Ureter (tissue), 1 donor: ENCODE results near the gene RAB44. TPM values are rescaled to one million over a fixed set of nuclear protein-coding genes. Genes with fewer than 3 reads are reported as not detected.
"Not testable (repeated sequence)": the region's sequence is repeated elsewhere in the genome, so short reads cannot be mapped to it uniquely, and the experiment has no call there.

Experiments
- DNase-seq: peaks from one replicate; pipeline ENCODE4 v3.0.0-alpha.2; 2020; ENCODE audit warnings: low spot score
- total RNA-seq: library from RNA; stranded (reverse); gene quantifications from one replicate; pipeline ENCODE4 v1.2.4, GENCODE V29; 2023
- donor health status: DM: yes; HTN: yes; CAD: no.

RAB44 gene, protein sequence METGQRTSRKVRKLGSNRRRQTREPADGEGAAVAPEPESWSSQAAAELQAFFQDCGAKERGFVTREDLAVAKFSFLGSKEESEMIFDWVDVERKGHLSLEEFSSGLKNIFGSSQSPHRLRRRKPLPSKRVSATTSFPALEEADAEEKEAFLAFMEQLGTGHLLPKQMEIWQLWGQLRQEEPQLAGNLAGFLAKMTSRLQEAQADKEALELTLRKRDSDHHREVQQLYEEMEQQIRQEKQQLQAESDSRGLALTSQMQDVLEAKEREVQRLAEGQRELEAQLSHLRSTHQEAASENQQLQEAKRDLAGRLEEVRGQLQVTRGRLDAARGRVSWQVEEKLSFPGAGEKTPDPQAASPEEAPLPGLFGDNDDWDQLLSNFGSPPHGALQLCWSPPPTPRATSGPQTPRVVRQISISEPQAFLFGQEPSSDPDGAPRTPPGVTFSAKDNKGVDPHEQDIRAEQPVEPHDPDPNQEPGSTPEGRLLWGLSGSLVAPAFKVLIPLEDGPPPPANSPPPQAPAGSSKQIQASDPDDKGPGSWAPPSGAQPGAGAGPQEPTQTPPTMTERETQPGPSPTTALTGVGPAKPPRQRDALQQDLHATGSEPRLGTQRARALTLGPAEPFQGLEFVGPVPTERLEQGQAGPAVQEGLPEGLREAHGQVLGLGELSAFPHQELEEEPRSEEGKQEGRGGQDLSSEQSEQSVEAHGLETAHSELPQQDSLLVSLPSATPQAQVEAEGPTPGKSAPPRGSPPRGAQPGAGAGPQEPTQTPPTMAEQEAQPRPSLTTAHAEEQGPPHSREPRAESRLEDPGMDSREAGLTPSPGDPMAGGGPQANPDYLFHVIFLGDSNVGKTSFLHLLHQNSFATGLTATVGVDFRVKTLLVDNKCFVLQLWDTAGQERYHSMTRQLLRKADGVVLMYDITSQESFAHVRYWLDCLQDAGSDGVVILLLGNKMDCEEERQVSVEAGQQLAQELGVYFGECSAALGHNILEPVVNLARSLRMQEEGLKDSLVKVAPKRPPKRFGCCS
- 1.0 TPM for total RNA-seq

DNA sequence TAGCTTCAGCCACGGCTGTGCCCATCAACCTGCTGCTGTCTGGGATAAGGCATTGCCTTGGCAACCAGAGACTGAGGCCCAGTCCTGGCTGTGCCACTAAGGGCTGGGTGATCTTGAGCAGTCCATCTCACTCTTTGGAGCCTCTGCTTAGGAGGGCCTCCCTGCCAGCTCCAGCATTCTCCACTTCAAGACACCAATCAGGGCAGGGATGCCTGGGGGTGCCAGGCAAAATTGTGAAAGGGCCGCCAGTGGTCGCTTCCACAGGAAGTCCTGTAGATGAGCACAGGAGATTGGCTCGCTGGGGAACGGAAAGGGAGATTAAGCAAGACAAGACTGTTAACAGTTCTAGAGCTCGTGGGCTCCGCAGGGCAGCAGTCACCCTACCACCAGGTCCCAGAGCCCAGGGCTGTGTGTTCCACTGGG lies at the start of gene RAB44:
Gene RAB44 (plus strand): TSS at position 346 of the 423 bp plus-strand sequence. CDS start 6,410 bp downstream, outside the sequence.
- DNase-seq, result no peak

DNA sequence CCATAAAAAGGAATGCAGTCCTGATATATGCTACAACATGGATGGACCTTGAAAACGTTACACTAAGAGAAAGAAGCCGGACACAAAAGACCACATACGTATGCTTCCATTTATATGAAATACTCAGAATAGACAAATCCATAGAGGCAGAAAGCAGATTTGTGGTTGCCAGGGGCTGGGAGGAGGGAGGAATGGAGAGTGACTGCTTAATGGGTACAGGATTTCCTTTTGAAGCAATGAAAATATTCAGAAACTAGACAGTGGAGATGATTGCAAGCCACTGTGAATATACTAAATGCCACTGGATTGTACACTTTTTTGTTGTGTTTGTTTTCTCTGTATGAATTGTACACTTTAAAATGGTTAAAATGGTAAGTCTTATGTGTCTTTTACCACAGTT lies 48.5 kb upstream of the RAB44 start:
- no peak for DNase-seq

DNA sequence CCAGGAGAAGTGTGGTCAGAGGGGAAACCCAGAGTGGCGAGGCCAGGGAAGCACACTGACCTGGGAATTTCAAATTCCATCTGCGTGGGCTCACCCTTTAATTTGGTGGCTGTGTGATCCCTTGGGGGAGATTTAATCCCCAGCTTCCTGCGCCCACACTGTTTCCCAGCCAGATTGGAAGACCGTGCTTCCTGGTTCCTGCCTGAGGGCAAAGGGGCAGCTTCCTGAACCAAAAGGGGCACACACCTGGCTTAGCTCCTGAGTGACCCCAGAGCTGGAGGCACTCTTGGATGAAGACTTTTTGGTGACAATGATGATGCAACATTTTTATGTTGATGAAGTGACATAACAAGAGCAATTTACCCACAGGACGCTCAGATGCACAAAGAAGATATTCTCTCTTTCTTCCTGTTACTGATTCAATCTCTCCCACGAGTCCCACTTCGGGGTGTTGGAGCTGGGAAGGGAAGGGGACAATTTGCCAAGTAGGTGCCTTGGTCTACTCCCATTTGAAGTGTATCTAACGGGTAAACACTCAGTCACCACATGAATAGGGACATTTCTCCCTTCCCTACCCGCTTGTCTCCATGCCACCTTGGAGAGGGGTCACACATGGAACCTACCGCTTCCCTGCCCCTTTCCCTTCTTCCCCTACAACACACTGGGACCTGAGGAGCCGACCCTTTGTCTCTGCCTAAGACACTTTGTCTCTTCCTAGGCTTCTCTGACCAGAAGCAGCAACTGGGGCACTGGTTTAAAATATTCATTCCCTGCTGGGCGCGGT lies 47.7 kb upstream of the RAB44 start:
- no peak for DNase-seq

DNA sequence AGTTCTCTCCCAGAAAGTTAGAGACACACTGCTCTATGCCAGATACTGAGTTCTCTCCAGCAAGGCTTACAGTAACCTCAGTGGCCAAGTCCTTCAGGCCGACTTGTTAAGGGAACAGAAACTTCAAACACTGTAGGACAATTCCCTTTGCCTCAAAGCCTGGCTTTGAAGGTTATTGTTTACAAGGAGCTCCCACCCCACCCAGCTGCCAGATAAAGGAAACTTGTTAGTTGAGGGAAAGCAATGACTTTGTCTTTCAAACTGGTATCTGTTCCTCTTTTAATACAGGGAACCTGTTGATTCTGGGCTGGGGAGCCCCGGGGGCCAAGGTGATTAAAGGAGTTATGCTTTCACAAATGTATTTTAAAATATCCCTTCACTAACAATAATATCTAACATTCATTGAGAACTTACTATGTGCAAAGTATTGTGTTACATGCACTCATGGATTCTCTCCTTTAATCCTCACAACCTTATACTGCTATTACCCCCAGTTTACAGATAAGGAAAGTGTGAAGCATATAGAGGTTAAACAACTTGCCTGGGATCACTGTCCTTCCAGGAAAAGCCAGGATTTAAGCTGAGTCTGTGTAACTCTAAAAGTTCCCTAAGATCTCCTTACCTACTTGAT lies 46.7 kb upstream of the RAB44 start:
- no peak for DNase-seq

DNA sequence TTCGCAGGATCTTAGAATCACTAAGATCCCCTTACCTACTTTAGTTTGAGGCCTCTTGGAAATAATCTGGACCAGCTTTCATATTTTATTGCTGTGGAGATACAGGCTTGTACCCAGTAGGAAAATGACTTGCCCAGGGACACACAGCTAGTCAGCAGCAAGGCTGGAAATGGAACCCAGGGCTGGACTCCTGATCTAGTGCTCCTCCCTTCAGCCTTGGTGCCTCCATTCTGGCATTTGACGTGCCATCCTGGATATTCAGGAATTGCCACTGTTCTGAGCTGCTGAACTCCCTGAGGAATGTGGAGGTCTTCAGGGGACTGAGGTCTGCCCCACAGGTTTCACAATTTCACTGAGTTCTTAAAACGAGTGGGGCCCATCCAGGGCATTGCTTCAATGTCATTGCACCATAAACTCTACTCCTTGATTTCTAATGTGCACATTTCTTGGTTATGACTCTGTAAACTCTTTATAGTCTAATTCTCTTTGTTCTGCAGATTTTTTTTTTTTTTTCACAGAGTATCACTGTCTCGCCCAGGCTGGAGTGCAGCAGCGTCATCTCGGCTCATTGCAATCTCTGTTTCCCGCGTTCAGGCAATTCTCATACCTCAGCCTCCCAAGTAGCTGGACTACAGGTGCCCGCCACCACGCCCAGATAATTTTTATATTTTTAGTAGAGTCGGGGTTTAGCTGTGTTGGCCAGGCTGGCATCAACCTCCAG lies 45.8 kb upstream of the RAB44 start:
- DNase-seq, result no peak

DNA sequence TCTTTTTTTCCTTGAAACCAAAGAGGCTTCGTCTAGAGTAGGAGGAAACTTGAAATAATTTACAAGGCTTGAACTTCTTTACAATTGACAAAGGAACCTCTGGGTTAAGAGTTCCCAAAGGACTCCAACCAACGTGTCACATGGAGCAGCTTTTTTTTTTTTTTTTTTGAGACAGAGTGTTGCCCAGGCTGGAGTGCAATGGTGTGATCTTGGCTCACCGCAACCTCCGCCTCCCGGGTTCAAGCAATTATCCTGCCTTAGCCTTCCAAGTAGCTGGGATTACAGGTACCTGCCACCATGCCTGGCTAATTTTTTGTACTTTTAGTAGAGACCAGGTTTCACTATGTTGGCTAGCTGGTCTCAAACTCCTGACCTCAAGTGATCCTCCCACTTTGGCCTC lies 43.2 kb upstream of the RAB44 start:
- not testable (repeated sequence) for DNase-seq

DNA sequence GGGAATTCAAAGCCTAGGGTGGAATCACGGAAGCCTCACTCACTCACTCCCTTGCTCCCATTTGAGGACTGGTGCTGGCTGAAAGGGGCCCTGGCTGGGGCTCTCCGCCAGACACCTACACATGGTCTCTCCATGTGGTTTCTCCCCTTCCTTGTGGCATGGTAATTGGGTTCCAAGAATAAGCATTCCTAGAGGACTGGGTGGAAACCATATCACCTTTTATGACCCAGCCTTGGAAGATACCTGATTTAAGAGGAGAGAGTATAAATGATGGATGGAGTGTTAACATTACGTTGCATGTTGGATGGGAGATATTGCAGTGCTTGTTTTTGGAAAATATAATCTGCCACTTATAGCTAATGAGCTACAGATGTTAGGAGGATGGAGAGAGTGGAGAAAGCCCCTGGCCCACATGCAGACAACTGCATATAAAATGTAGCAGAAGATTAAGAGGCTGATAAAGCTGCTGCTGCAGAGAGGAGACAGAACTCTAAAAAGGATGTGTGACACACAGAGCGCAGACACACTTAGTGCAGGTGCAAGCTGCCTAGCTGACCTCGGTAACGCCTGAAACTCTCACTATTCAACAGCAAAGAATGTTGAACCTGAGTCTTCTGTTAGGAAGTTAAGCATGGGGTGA lies 42.4 kb upstream of the RAB44 start:
- DNase-seq, result no peak

DNA sequence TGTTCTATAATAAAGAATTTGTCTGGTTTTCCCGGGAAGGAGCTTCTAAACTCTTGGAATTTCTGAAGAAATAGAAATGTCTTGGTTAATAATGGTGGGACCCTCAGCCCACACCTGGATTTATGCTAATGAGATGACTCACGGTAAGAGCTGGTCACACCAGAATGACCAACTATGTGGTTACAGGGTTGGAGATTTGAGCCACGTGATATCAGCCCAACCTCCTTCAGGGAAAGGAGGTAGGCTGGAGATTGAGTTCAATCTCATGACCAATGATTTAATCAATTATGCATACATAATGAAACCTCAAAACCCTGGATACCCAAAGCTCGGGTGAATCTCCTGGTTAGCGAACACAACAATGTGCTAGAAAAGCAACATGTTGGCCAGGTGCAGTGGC lies 41.2 kb upstream of the RAB44 start:
- no peak for DNase-seq

DNA sequence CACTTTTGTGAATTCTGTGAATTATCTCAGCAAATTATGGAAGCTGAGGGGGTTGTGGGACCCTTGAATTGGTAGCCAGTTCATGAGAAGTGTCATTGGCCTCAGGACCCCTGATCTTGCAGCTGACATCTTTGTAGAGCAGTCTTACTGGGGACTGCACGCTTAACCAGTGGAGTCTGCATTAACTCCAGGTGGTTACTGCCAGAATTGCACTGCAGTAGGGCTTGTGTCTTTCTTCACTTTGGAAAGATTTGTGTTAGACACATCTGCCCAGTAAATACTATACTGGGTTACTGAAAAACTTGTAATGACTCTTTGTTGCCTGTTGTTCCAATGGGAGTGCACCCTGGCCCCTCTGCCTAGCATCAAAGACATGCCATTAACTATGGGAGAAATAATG lies 40.4 kb upstream of the RAB44 start:
- DNase-seq, result no peak

DNA sequence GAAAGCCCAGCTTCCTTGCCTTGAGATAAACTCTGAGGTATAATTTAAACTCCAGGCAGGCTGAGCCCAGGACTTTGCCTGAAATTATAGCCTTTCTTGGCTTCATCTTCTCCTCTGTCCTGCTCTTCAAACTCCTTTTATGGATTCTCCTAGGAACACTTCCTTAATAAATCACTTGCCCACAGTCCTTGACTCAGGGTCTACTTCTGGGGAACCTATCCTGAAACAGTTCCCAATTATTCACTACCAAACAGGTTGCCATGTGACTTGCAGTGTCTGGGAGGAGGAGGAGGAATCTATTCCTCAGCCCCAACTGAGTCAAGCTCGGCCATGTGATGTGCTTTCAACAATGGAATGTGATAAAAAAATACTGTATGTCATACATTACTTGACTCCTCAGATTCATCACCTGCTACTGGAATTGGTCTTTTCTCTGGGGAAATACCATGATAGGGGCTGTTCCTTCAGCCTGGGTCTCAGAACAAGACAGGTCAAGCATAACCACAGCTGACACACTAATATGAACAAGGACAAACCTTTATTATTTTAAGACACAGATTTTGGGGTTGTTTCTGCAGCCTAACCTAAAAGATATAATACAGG lies 39.6 kb upstream of the RAB44 start:
- no peak for DNase-seq

DNA sequence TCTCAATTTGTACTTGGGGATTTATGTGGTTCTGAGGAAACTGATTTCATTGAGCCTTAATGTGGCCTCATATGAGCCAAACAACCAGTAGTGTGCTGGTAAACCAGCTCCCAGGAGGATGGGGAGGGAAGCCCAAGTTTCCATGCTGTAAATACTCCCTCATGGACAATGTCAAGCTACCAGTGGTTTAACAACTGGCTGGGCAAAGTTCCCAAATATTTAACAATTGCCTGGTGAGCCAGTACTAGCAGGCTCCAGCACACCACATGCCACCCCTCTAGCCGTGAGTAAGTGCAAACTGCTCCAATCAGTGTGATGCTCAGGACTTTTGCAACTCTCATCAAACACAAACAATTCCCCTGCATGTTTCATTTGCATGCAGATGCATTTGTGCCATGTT lies 38.4 kb upstream of the RAB44 start:
- DNase-seq, result no peak

DNA sequence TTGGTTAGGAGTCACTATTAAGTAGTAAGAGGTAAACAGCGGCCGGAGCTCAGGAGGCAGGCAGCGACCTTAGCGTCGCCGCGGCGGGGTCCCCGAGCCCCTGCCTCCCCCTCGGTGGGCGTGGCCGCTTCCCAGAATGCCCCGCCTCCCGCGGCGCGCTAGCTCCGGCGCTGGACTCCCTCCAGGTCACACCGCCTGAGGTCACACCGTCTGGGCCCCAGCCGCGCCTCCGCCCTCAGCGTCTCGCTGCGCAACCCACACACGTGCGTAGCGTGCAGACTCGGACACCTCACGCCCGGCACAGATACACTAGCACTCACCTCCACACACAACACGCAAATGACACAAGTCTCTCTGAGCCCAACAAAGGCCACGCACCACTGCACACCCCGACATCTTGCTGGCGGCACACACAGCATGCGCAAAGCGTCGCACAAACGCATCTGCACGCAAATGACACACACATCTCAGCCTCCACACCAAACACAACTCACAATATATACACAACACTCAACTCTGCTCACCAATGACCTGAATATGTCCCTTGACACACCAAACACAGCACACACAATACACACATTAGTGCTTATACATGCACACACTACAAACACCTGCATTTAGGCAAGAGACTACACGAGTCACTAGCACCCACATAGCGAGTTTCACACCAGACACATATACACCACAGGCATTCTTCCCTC lies 36.7 kb upstream of the RAB44 start:
- DNase-seq, result peak; percentile 59

DNA sequence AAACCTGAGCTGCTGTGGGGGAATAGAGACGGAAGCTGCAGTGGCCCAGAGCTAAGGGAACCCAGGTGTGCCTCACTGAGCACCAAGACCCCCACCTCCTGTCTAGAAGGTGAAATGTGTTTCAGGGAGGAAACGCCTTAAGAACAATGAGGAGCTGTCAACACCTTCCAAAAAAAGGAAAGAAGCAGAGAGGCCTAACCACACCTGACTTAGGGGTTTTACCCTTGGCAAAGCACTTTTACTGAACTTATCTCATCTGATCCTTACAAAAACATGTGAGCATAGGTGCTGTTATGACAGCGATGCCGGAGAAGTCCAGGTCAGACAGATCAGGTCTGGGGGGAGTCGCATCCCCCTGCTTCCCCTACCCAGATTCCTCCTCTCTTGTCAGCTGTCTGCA lies 35.2 kb upstream of the RAB44 start:
- DNase-seq, result no peak

DNA sequence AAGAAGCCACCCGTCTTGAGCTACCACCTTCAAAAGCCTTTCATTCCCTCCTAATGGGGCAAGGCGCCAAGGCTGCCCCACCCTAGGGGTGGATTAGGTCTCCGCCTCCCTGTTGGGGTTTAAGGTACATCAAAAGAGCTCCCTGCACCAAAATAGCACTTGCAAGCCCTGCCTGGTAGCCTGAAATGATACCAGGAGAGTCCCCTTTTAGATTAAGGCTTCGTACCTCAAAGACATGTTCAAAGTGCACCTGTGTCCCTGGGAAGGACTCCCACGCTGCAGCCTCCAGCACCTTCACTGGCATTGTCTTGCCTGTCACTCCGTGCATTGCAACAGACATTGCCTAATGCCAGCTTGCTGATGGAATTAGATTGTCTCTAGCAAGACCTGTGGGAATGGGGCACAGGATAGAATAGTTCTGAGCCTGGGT lies 34.8 kb upstream of the RAB44 start:
- DNase-seq, result no peak

DNA sequence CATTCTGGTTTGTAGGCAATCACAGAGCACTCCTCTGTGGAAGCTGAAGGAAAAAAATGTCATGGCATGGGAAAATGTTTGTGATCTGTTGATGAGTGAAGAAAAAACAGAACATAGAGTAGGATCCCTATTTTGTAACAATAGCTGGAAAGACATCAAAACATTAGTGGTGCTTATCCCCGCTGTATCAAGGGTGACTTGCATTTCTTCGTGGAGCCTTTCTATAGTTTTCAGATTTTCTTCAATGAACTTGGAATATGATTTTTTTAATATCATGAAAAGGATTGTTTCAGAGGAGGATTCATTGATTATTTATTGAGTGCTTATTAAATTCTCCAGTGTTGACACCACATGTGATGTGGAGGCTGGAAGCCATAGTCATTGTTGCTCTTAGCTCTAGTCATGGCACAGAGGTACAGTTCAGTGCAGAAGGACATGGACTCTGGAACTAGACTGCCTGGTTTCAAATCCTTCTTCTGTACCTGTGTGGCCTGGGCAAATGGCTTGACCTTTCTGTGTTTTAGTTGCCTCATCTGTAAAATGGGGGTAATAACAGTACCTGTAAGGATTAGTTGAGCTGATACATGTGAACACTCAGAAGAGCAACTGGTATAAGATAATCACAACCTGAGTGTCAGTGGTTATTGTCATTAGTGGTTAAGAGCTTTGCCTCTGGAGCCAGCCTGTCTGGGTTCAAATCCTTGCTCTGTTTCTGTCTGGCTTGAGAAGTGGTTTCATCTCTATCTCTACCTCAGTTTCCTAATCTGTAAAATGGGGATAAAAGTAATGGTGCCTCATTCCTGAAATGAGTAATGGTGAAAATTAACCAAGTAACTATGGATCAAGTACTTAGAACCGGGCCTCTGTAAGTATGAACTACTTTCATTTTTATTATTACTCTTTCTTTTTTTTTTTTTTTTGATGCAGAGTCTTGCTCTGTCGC lies 33.9 kb upstream of the RAB44 start:
- no peak for DNase-seq

DNA sequence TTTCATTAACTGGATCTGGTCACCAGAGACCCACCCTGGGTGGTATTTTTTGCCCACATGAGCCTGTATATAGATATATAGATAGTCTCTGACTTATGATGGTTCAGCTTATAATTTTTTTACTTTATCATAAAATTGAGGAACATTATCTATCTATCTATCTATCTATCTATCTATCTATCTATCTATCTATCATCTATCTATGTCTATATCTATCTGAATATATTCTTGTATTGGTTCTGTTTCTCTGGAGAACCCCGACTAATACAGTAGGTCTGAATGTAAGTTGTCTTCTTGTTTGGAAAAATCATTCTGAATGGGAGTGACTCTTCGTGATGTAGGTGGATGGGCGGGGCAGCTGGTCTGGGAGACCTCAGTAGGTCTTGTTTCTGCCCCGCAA lies 32.4 kb upstream of the RAB44 start:
- no peak for DNase-seq

DNA sequence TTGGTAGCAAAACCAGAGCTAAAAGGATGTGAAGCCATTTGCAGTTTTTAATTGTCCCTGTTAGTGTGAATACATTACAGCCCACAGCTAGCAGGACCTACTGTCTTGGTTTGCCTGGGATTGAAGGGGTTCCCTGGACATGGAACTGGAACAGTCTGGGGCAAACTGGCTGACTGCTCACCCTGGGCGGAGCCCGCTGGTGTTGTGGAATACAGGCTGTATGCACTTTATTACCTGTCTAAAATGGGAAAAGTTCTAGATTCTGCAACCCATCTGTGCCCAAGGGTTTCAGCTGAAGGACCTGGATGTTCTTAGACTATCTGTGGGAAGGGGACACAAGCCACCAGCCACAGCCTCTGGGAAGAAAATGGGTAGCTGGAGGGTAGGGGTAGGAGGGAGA lies 31.3 kb upstream of the RAB44 start:
- DNase-seq, result no peak
